ENCODE data around the gene PGBD1.

DNA sequence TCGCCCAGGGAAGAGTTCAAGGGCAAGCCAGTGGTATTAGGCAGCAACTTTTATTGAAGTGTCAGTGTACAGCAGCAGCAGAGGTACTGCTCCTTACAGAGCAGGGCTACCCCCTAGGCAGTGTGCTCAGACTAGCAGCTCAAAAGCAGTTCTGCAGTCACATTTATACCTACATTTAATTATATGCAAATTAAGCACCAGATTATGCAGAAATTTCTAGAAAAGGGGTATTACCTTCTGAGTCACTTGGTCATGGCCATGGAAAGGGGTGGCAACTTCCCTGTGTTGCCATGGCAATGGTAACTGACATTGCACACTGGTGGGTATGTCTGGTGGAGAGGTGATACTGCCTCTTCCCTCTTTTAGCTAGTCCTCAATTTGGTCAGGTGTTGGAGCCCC, 27.3 kb upstream of the PGBD1 start:
- TF ChIP-seq CTCF (IDR thresholded peaks at IDR 0.05) = no peak
- no peak for TF ChIP-seq POLR2A (IDR thresholded peaks at IDR 0.05)
